Epithelial cell of proximal tubule (primary cell): Measurements from ENCODE around the gene AKAP13. TPM values are rescaled to one million over a fixed set of nuclear protein-coding genes. Genes with fewer than 3 reads are reported as not detected.
A peak's percentile ranks its signal among the peaks of the same experiment; 100 is the strongest.
"Not testable (repeated sequence)": the region's sequence is repeated elsewhere in the genome, so short reads cannot be mapped to it uniquely, and the experiment has no call there.

Source experiments
- DNase-seq: peaks from one replicate; pipeline ENCODE4 v3.0.0-alpha.2; 2011; ENCODE audit warnings: low read depth
- H3K4me3 ChIP-seq: 2 replicates; pipeline ENCODE4 v1.5.1; 2011; ENCODE audit warnings: low read depth, mild to moderate bottlenecking, low read length
- total RNA-seq: library from RNA; depleted of rRNA; stranded (reverse); fragments of >200 nt; gene quantifications from 2 replicates; pipeline ENCODE4 v1.2.3, GENCODE V29; 2015
- TF ChIP-seq, protein P1 (sequence below): conservative IDR thresholded peaks from 2 replicates; pipeline ENCODE4 v1.5.1; 2012; ENCODE audit warnings: low read depth, mild to moderate bottlenecking, low read length

Gene AKAP13
- total RNA-seq, 1 donor from 2014 or later = 40.9 TPM

DNA sequence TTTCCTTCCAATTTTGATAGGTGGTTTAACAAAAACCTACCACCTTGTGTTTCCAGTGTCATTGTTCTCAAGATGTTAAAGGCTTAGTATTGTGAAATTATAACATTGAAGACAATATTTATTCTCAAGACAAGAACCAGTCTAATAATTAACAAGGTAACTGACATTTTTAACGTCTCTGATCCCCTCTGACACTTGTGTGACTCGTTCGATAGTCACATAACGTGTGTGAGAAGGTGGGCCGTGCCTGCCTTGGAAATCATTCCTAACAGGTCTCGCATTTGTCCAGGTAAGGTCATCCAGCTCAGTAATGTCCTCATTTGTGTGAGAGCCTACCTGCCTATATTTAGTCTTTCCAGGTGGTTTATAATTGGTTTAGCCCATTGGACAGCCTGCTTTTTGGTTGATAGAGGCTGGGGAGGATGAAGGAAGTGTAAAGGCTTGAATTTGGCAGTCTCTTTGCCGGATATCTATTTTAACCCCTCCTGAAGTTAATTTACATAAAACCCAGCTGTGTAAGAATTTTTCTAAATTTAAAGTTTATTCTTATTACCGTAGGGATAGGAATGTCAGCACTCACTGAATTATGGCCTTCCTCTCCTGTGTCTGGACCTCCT is 94.4 kb downstream of the AKAP13 start:
- TF ChIP-seq, protein P1, sequence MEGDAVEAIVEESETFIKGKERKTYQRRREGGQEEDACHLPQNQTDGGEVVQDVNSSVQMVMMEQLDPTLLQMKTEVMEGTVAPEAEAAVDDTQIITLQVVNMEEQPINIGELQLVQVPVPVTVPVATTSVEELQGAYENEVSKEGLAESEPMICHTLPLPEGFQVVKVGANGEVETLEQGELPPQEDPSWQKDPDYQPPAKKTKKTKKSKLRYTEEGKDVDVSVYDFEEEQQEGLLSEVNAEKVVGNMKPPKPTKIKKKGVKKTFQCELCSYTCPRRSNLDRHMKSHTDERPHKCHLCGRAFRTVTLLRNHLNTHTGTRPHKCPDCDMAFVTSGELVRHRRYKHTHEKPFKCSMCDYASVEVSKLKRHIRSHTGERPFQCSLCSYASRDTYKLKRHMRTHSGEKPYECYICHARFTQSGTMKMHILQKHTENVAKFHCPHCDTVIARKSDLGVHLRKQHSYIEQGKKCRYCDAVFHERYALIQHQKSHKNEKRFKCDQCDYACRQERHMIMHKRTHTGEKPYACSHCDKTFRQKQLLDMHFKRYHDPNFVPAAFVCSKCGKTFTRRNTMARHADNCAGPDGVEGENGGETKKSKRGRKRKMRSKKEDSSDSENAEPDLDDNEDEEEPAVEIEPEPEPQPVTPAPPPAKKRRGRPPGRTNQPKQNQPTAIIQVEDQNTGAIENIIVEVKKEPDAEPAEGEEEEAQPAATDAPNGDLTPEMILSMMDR = no peak
- DNase-seq = no peak
- H3K4me3 ChIP-seq = no peak overlapping the region

DNA sequence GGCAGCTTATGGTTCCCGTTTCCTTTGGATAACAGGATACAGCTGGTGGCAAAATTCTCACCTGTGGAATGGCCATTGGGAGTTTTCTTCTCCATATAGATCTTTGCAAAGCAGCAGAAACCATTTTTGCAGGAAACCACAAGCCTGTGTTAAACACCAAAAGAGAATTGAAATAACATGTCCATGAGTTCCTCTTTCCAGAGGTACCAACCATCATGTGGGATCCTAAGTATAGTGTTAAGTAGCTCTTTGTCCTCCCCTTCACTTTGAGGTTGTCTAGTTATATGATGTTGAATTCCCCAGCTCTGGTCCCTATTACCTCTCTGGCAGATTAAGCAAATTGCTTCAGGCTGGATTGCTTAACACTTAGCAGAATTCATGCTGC is 94.9 kb downstream of the AKAP13 start:
- DNase-seq = no peak
- TF ChIP-seq, protein P1 = no peak

GRCh38 chr15:85475711-85476110 is 95.3 kb downstream of the AKAP13 start:
- DNase-seq = no peak
- H3K4me3 ChIP-seq = no peak overlapping the region
- TF ChIP-seq, protein P1 = no peak

More for the DNA sequence above, 94.9 kb downstream of the AKAP13 start:
- no peak overlapping the region for H3K4me3 ChIP-seq

GRCh38 chr15:85477061-85477460 is 96.7 kb downstream of the AKAP13 start:
- DNase-seq = no peak
- TF ChIP-seq, protein P1 = no peak
- no peak overlapping the region for H3K4me3 ChIP-seq

DNA sequence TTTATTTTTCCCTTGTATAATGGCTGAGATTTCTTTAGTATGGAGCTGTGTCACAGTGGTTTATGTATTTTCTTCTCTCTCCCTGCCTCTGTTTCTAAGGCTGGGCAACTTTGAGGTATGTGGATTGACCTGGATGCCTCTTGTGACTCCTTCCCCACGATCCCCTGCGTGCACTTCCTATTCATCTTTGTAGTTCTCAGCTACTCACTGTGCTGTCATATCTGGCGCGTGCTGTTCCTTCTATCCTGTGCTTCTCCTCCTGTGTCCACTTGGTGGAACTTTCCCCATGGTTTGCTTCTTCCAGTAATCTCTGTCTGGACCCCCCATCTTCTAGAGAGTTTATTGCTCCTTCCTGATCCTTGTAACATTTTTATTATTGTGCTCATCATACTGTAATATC is 97.3 kb downstream of the AKAP13 start:
- DNase-seq = peak; percentile 96
- TF ChIP-seq, protein P1 = peak; percentile 47
- no peak overlapping the region for H3K4me3 ChIP-seq

DNA sequence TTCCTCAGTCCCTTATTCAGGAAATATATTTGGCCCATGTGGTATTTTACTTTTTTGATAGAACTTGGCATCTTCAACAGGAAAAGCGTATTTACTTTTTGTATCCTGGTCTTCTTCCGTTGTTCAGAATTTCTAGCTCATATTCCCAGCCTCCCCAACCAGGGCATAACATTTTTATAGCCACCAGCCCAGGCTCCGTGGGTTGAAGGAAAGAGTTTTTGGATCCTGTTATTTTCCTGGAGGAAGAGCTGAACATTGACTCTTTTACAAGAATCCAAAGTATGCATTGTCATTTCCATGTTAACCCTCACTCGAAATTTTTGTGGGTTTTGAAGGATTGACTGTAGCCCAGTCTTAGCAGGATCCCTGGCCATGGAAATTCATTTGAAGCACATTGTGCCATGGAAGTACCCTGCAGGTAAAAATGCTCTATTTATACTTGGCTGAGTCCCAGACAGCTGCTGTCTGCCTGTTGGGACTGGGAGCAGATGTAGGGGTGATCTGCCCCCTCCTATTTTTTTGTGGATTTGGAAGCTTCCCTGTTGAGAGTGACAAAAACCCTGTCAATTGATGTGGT is 98.8 kb downstream of the AKAP13 start:
- TF ChIP-seq, protein P1 = no peak
- DNase-seq = no peak
- H3K4me3 ChIP-seq = no peak overlapping the region

DNA sequence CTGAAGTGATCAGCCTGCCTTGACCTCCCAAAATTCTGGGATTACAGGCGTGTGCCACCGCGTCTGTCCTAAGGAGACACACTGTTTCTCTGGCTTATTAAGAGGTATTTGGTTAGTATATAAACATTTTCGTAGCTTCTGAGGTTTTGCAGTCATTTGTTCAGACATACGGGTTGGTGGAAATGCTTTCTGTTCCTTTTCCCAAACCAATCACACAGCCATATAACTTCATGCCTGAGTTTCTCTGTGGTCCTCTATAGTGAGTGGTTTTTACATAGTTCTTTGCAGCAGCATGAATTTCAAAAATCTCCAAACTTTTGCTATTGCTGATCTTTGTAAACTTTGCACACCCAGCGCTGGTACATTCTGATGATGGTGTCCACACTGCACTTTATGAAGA is 100.5 kb downstream of the AKAP13 start:
- DNase-seq = no peak
- H3K4me3 ChIP-seq = no peak overlapping the region
- TF ChIP-seq, protein P1 = no peak

DNA sequence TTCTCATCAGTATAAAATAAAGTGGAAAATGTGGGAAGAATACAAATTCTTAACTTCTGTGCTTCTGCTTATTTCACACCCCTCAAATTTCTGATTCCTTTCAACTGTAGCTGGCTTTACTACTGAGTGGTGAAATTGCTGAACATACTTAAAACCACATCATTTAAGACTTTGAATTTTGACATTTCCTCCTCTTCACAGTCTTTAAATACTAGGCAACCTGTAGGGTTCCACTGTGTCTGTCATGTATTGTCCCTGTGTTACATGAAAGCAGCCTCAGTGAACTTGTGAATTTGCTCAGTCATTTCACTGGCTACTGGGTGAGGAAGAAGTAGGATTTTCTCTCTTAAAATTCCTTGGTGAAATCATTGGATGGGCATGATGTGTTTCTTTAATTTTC is 101.1 kb downstream of the AKAP13 start:
- not testable (repeated sequence) for DNase-seq, H3K4me3 ChIP-seq
